Hematopoietic multipotent progenitor cell (in vitro differentiated cells): ENCODE data around the gene UBTD1. TPM values are rescaled to one million over a fixed set of nuclear protein-coding genes. Genes with fewer than 3 reads are reported as not detected.
A peak's percentile ranks its signal among the peaks of the same experiment; 100 is the strongest.

ENCODE experiments used
- DNase-seq, 3 donors: peaks; one replicate each; pipeline ENCODE4 v3.0.0-alpha.2; 2011 to 2015; ENCODE audit warnings: low read depth in 2 of 3, low spot score in 2 of 3
- total RNA-seq: library from RNA; depleted of rRNA; stranded (reverse); fragments of >200 nt; gene quantifications from one replicate; pipeline ENCODE4 v1.2.3, GENCODE V29; 2012

Gene UBTD1
- total RNA-seq, 1 donor: 4.6 TPM

- DNase-seq: no peak
These were observed 102.8 kb downstream of the UBTD1 start for GRCh38 chr10:97601268-97602215.

- DNase-seq: no peak
These were observed 108.4 kb downstream of the UBTD1 start for GRCh38 chr10:97607095-97607636.

GRCh38 chr10:97608991-97609561, 110.4 kb downstream of the UBTD1 start:
- DNase-seq: no peak

- no peak for DNase-seq
These were observed 112.7 kb downstream of the UBTD1 start for GRCh38 chr10:97611473-97611872.

- peak in 1 of 3 donors; percentile 38 for DNase-seq
These were observed 113.7 kb downstream of the UBTD1 start for GRCh38 chr10:97612386-97612785.

- no peak for DNase-seq
These were observed 119.6 kb downstream of the UBTD1 start for GRCh38 chr10:97618285-97618684.

- no peak for DNase-seq
These were observed 120.0 kb downstream of the UBTD1 start for GRCh38 chr10:97618733-97619132.

Other genes starting within 250 kb of the UBTD1 start
- gene ARHGAP19, start 206.3 kb upstream of the UBTD1 start, total RNA-seq: 3.8 TPM
- 11.0 TPM for gene FRAT1, start 179.7 kb upstream of the UBTD1 start, total RNA-seq
- gene FRAT2, start 164.2 kb upstream of the UBTD1 start, total RNA-seq: 15.6 TPM
- 42.3 TPM for gene RRP12, start 97.6 kb upstream of the UBTD1 start, total RNA-seq
- 117 TPM for gene PGAM1, start 72.7 kb upstream of the UBTD1 start, total RNA-seq
- 33.7 TPM for gene EXOSC1, start 52.9 kb upstream of the UBTD1 start, total RNA-seq
- gene ZDHHC16, start 52.7 kb upstream of the UBTD1 start, total RNA-seq: 52.5 TPM
- gene MMS19, start 502 bp upstream of the UBTD1 start, total RNA-seq: 71.1 TPM
- not detected for gene ANKRD2, start 73.9 kb downstream of the UBTD1 start, total RNA-seq
- gene HOGA1, start 85.5 kb downstream of the UBTD1 start, total RNA-seq: not detected
- not detected for gene C10orf62, start 90.8 kb downstream of the UBTD1 start, total RNA-seq
- gene MORN4, start 134.6 kb downstream of the UBTD1 start, total RNA-seq: 3.5 TPM
- 6.5 TPM for gene PI4K2A, start 141.7 kb downstream of the UBTD1 start, total RNA-seq
- gene AVPI1, start 188.3 kb downstream of the UBTD1 start, total RNA-seq: 8.9 TPM
- 22.9 TPM for gene MARVELD1, start 214.8 kb downstream of the UBTD1 start, total RNA-seq
- gene ZFYVE27, start 238.2 kb downstream of the UBTD1 start, total RNA-seq: 35.3 TPM